GM12891 (cell line): ENCODE data around the gene AATF.

Experiments
- PAX5 ChIP-seq: IDR thresholded peaks from 2 replicates; pipeline ENCODE4 v1.6.1; 2011; ENCODE audit warnings: low read length, moderate library complexity, mild to moderate bottlenecking; ENCODE audit not compliant: insufficient read depth, severe bottlenecking
- POLR2A ChIP-seq: IDR thresholded peaks from 2 replicates; pipeline ENCODE4 v1.6.1; 2011; ENCODE audit warnings: low read depth, low read length, control low read depth
- POLR2AphosphoS5 ChIP-seq: IDR thresholded peaks from 2 replicates; pipeline ENCODE4 v1.6.1; 2011; ENCODE audit warnings: low read depth, low read length, control low read depth
- POU2F2 ChIP-seq: IDR thresholded peaks from 2 replicates; pipeline ENCODE4 v1.6.1; 2011; ENCODE audit warnings: low read depth, mild to moderate bottlenecking, control low read depth, low read length, moderate library complexity
- SPI1 ChIP-seq: IDR thresholded peaks from 2 replicates; pipeline ENCODE4 v1.6.1; 2011; ENCODE audit warnings: low read depth, low read length, control low read depth
- TAF1 ChIP-seq: IDR thresholded peaks from 2 replicates; pipeline ENCODE4 v1.6.1; 2011; ENCODE audit warnings: low read depth, low read length, control low read depth

- TF ChIP-seq POLR2A: no peak
- TF ChIP-seq POLR2AphosphoS5: no peak
- no peak for TF ChIP-seq TAF1
- TF ChIP-seq SPI1: no peak
- no peak for TF ChIP-seq PAX5
- no peak for TF ChIP-seq POU2F2
These were observed 38.2 kb upstream of the AATF start for GRCh38 chr17:36910513-36910912.
